Trophoblast cell (in vitro differentiated cells and primary cell): ENCODE measurements around the gene MCEE.

Experiments used
- DNase-seq, 2 donors: peaks; one replicate each; pipeline ENCODE4 v3.0.0-alpha.2; 2016
- H2AFZ ChIP-seq: 2 replicates; pipeline ENCODE4 v1.6.1; 2013; ENCODE audit warnings: low read length, moderate library complexity, mild to moderate bottlenecking; ENCODE audit not compliant: insufficient read depth, poor library complexity
- H2AK5ac ChIP-seq: 2 replicates; pipeline ENCODE4 v1.6.1; 2013; ENCODE audit warnings: mild to moderate bottlenecking, low read length
- H2BK120ac ChIP-seq: 2 replicates; pipeline ENCODE4 v1.6.1; 2013; ENCODE audit warnings: low read length, mild to moderate bottlenecking, moderate library complexity; ENCODE audit not compliant: insufficient read depth, poor library complexity
- H2BK12ac ChIP-seq: 2 replicates; pipeline ENCODE4 v1.6.1; 2013; ENCODE audit warnings: mild to moderate bottlenecking, low read length, moderate library complexity
- H2BK5ac ChIP-seq: 2 replicates; pipeline ENCODE4 v1.6.1; 2013; ENCODE audit warnings: low read length, low read depth, moderate library complexity, mild to moderate bottlenecking; ENCODE audit not compliant: poor library complexity
- H3K14ac ChIP-seq: 2 replicates; pipeline ENCODE4 v1.6.1; 2013; ENCODE audit warnings: mild to moderate bottlenecking, low read length
- H3K18ac ChIP-seq: 2 replicates; pipeline ENCODE4 v1.6.1; 2013; ENCODE audit warnings: mild to moderate bottlenecking, low read length
- H3K23ac ChIP-seq: 2 replicates; pipeline ENCODE4 v1.6.1; 2013; ENCODE audit warnings: low read length
- H3K27ac ChIP-seq: 2 replicates; pipeline ENCODE4 v1.5.1; 2013; ENCODE audit warnings: low read depth, mild to moderate bottlenecking, inconsistent platforms, low read length, moderate library complexity
- H3K27me3 ChIP-seq: 2 replicates; pipeline ENCODE4 v1.6.1; 2013; ENCODE audit warnings: inconsistent platforms, mild to moderate bottlenecking, low read length, moderate library complexity; ENCODE audit not compliant: insufficient read depth
- H3K36me3 ChIP-seq, 2 experiments: 1 replicate in 1 of 2; 2 replicates in 1 of 2; pipeline ENCODE4 v1.6.1; 2013; ENCODE audit warnings: low read length in 2 of 2, mild to moderate bottlenecking in 2 of 2, moderate library complexity in 1 of 2; ENCODE audit not compliant: insufficient read depth in 2 of 2, control insufficient read depth in 1 of 2
- H3K4ac ChIP-seq: 2 replicates; pipeline ENCODE4 v1.6.1; 2013; ENCODE audit warnings: low read depth, mild to moderate bottlenecking, low read length, moderate library complexity
- H3K4me1 ChIP-seq, 2 experiments: 1 replicate in 1 of 2; 2 replicates in 1 of 2; pipeline ENCODE4 v1.6.1; 2013; ENCODE audit warnings: low read length in 2 of 2, mild to moderate bottlenecking in 2 of 2, moderate library complexity in 1 of 2; ENCODE audit not compliant: insufficient read depth in 2 of 2, control insufficient read depth in 1 of 2
- H3K4me2 ChIP-seq: 2 replicates; pipeline ENCODE4 v1.6.1; 2013; ENCODE audit warnings: inconsistent platforms, mild to moderate bottlenecking, low read length, moderate library complexity
- H3K4me3 ChIP-seq: 2 replicates; pipeline ENCODE4 v1.5.1; 2013; ENCODE audit warnings: mild to moderate bottlenecking, low read depth, low read length, inconsistent platforms
- H3K79me1 ChIP-seq: one replicate; pipeline ENCODE4 v1.6.1; 2013; ENCODE audit warnings: low read length
- H3K79me2 ChIP-seq: 2 replicates; pipeline ENCODE4 v1.6.1; 2013; ENCODE audit warnings: low read length, mild to moderate bottlenecking; ENCODE audit not compliant: control insufficient read depth, insufficient read depth, poor library complexity
- H3K9ac ChIP-seq: 2 replicates; pipeline ENCODE4 v1.6.1; 2013; ENCODE audit warnings: mild to moderate bottlenecking, low read length
- H3K9me3 ChIP-seq: 2 replicates; pipeline ENCODE4 v1.6.1; 2013; ENCODE audit warnings: low read depth, mild to moderate bottlenecking, control low read depth, inconsistent platforms, low read length; ENCODE audit not compliant: insufficient read depth
- H4K12ac ChIP-seq: 2 replicates; pipeline ENCODE4 v1.6.1; 2013; ENCODE audit warnings: low read depth, mild to moderate bottlenecking, low read length, moderate library complexity
- H4K8ac ChIP-seq: 2 replicates; pipeline ENCODE4 v1.6.1; 2013; ENCODE audit warnings: low read depth, mild to moderate bottlenecking, low read length, moderate library complexity
- H4K91ac ChIP-seq: one replicate; pipeline ENCODE4 v1.6.1; 2013; ENCODE audit warnings: low read depth, mild to moderate bottlenecking, low read length, moderate library complexity
- WGBS: extraction: QIAGEN DNeasy Blood & Tissue Kit; methylation state at CpG from one replicate; pipeline ENCODE4 v1.1.7; 2013; ENCODE audit warnings: missing lambda C conversion rate; ENCODE audit not compliant: insufficient read length, insufficient coverage; ENCODE audit errors: extremely low coverage; 5-methylcytosine and 5-hydroxymethylcytosine counted together

Gene MCEE

GRCh38 chr2:71072492-71072891 is 57.5 kb downstream of the MCEE start:
- no peak overlapping the region for H4K12ac ChIP-seq
- no peaks in the 10 kb centered on the region for H3K9me3 ChIP-seq
- no peak overlapping the region for H4K8ac ChIP-seq
- H3K18ac ChIP-seq = peak overlapping the region; percentile 8
- peaks cover 9% of the 10 kb centered on the region for H3K79me1 ChIP-seq
- DNase-seq = no peak
- H2AFZ ChIP-seq = no peak overlapping the region
- peaks cover 16% of the 10 kb centered on the region for H3K79me2 ChIP-seq
- no peak overlapping the region for H3K27ac ChIP-seq
- no peak overlapping the region for H2BK5ac ChIP-seq
- H3K23ac ChIP-seq = no peak overlapping the region
- H2BK120ac ChIP-seq = no peak overlapping the region
- H3K27me3 ChIP-seq = no peaks in the 10 kb centered on the region
- H3K36me3 ChIP-seq = peaks cover 47 to 50% of the 10 kb centered on the region in 2 experiments
- H2AK5ac ChIP-seq = no peak overlapping the region
- no peak overlapping the region for H3K14ac ChIP-seq
- H3K4me2 ChIP-seq = no peak overlapping the region
- no peak overlapping the region for H3K4me3 ChIP-seq
- H3K4ac ChIP-seq = no peak overlapping the region
- WGBS = no CpG with 5 or more reads among the region's 4 CpGs
- peaks cover 3 to 5% of the 10 kb centered on the region in 2 experiments for H3K4me1 ChIP-seq
- no peak overlapping the region for H2BK12ac ChIP-seq
- H3K9ac ChIP-seq = no peak overlapping the region
- H4K91ac ChIP-seq = no peak overlapping the region

DNA sequence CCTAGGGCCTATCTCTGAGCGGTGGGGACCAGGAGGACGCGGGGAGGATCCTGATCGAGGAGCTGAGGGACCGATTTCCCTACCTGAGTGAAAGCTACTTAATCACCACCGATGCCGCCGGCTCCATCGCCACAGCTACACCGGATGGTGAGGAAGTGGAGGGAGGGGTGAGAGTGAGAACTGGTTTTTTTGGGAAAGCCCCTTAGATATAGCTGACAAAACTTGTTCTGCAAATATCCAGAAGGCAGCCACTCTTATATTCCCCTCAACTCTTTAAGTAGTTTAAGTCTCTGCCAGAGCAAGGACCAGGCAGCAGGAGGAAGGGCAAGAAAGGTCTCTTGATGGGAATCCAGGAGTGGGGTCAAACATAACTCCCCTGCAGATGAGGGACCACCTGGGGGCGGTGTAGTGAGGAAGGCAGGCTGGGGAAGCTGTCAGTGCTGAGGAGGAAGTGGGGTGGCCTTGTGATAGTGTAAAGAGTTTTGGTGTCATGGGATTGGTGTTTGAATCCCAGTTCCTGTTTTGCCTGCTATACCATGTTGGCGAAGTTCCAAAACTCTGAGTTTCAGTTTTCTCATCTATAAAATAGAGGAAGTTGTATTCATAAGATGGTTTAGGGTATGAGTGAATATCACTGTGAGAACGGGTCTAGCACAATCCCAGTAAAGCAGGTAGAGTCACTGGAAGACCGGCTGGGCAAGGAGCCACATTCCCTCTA is 58.2 kb downstream of the MCEE start:
- Histone ChIP-seq H2AFZ (no peak overlapping the region), H3K4ac (no peak overlapping the region), H2BK5ac (no peak overlapping the region), H2BK120ac (no peak overlapping the region), H4K12ac (no peak overlapping the region), H3K36me3 (peaks cover 41 to 44% of the 10 kb centered on the region in 2 experiments), H4K91ac (no peak overlapping the region), H3K27ac (no peak overlapping the region), H3K18ac (peak overlapping the region; percentile 30), H4K8ac (no peak overlapping the region), H3K14ac (no peak overlapping the region), H3K27me3 (no peaks in the 10 kb centered on the region), H2AK5ac (no peak overlapping the region), H3K9me3 (no peaks in the 10 kb centered on the region), H3K9ac (no peak overlapping the region), H3K4me3 (no peak overlapping the region), H3K79me1 (peaks cover 10% of the 10 kb centered on the region), H3K79me2 (peaks cover 16% of the 10 kb centered on the region), H3K23ac (no peak overlapping the region), H2BK12ac (no peak overlapping the region), H3K4me1 (peaks cover 4 to 6% of the 10 kb centered on the region in 2 experiments), H3K4me2 (no peak overlapping the region)
- WGBS = no CpG with 5 or more reads among the region's 14 CpGs
- DNase-seq = peak in 1 of 2 donors; percentile 49

GRCh38 chr2:71070294-71071093 is 59.5 kb downstream of the MCEE start:
- H3K4ac ChIP-seq = peak overlapping the region; percentile 65
- no peak overlapping the region for H3K14ac ChIP-seq
- no peak overlapping the region for H3K4me2 ChIP-seq
- H3K4me1 ChIP-seq = peaks cover 4 to 6% of the 10 kb centered on the region in 2 experiments
- no peak overlapping the region for H4K8ac ChIP-seq
- no peak overlapping the region for H2AK5ac ChIP-seq
- no peaks in the 10 kb centered on the region for H3K27me3 ChIP-seq
- H3K27ac ChIP-seq = no peak overlapping the region
- H3K9ac ChIP-seq = no peak overlapping the region
- peak overlapping the region; percentile 9 for H2BK12ac ChIP-seq
- H4K91ac ChIP-seq = peak overlapping the region; percentile 11
- H4K12ac ChIP-seq = no peak overlapping the region
- peaks cover 10% of the 10 kb centered on the region for H3K79me1 ChIP-seq
- WGBS = no CpG with 5 or more reads among the region's 10 CpGs
- H2AFZ ChIP-seq = no peak overlapping the region
- H3K79me2 ChIP-seq = peaks cover 16% of the 10 kb centered on the region
- no peaks in the 10 kb centered on the region for H3K9me3 ChIP-seq
- no peak overlapping the region for H3K4me3 ChIP-seq
- H2BK5ac ChIP-seq = no peak overlapping the region
- H3K36me3 ChIP-seq = peaks cover 32% of the 10 kb centered on the region in 2 experiments
- H3K18ac ChIP-seq = peak overlapping the region; percentile 43
- H2BK120ac ChIP-seq = no peak overlapping the region
- DNase-seq = peak; percentile 41 to 70
- no peak overlapping the region for H3K23ac ChIP-seq

- no CpG with 5 or more reads among the region's 5 CpGs for WGBS
- DNase-seq = no peak
- peaks cover 30% of the 10 kb centered on the region in 2 experiments for H3K36me3 ChIP-seq
Measured at GRCh38 chr2:71069376-71069775, 60.7 kb downstream of the MCEE start.

More at GRCh38 chr2:71069376-71069775, 60.7 kb downstream of the MCEE start:
- Histone ChIP-seq H3K27me3 (no peaks in the 10 kb centered on the region), H4K8ac (no peak overlapping the region), H2BK120ac (no peak overlapping the region), H2BK12ac (no peak overlapping the region), H3K4me1 (peaks cover 4 to 10% of the 10 kb centered on the region in 2 experiments), H3K79me1 (peaks cover 10% of the 10 kb centered on the region), H2BK5ac (no peak overlapping the region), H3K27ac (no peak overlapping the region), H4K91ac (no peak overlapping the region), H3K79me2 (peaks cover 16% of the 10 kb centered on the region), H3K23ac (no peak overlapping the region), H2AK5ac (no peak overlapping the region), H3K9ac (peak overlapping the region; percentile 91), H3K4me2 (peak overlapping the region; percentile 77), H2AFZ (no peak overlapping the region), H3K4ac (peak overlapping the region; percentile 43), H3K14ac (peak overlapping the region; percentile 10), H3K4me3 (peak overlapping the region; percentile 99), H3K9me3 (no peaks in the 10 kb centered on the region), H4K12ac (no peak overlapping the region), H3K18ac (no peak overlapping the region)
